ENCODE measurements around the gene TMA7. TPM values are rescaled to one million over a fixed set of nuclear protein-coding genes. Genes with fewer than 3 reads are reported as not detected.

Gene TMA7
- total and polyA plus RNA-seq, 2 of the 13 experiments (the other 11 are each of a cell fraction or from before 2014, with no cell fraction given) = 100 to 486 TPM

GRCh38 chr3:48435774-48436476 is 4.1 kb upstream of the TMA7 start (continued):
- TF ChIP-seq ZNF556 (CRISPR knock-in tag; IDR thresholded peaks at IDR 0.05; ENCODE audit: borderline replicate concordance) (no peak; the same call in 1 of the 2 replicates), ZNF121 (CRISPR knock-in tag; IDR thresholded peaks at IDR 0.05) (peak; percentile 64; the same call in 1 of the 2 replicates), FOSL2 (CRISPR knock-in tag; IDR thresholded peaks at IDR 0.05) (no peak), ZFP36 (IDR thresholded peaks at IDR 0.05; ENCODE audit: borderline replicate concordance, low read depth, low read length, partially characterized antibody) (peak; percentile 40), POLR2G (IDR thresholded peaks at IDR 0.05; ENCODE audit: low read depth, low read length) (no peak), PBX2 (CRISPR knock-in tag; IDR thresholded peaks at IDR 0.05) (no peak), TFDP1 (CRISPR knock-in tag; IDR thresholded peaks at IDR 0.05; ENCODE audit: borderline replicate concordance) (no peak), RARG (CRISPR knock-in tag; IDR thresholded peaks at IDR 0.05; ENCODE audit: low read depth) (no peak), NR1H2 (CRISPR knock-in tag; IDR thresholded peaks at IDR 0.05; ENCODE audit: borderline replicate concordance, low read depth) (no peak), KAT2B (IDR thresholded peaks at IDR 0.05; ENCODE audit: borderline replicate concordance, low read depth, low read length) (no peak), ONECUT2 (CRISPR knock-in tag; IDR thresholded peaks at IDR 0.05) (no peak), MBNL3 (CRISPR knock-in tag; conservative IDR thresholded peaks at IDR 0.05) (no peak), ZFX (CRISPR knock-in tag; IDR thresholded peaks at IDR 0.05; ENCODE audit: low read depth) (peak; percentile 50; the same call in 1 of the 2 replicates), MAFG (CRISPR knock-in tag; IDR thresholded peaks at IDR 0.05) (no peak), ZNF512B (CRISPR knock-in tag; IDR thresholded peaks at IDR 0.05; ENCODE audit: borderline replicate concordance) (no peak), ZNF260 (CRISPR knock-in tag; IDR thresholded peaks at IDR 0.05; ENCODE audit: borderline replicate concordance, low read depth) (no peak), SOX13 (IDR thresholded peaks at IDR 0.05) (no peak), SOX13 (CRISPR knock-in tag; conservative IDR thresholded peaks at IDR 0.05 in 1 of 2, IDR thresholded peaks at IDR 0.05 in 1 of 2) (no peak), FOXK2 (IDR thresholded peaks at IDR 0.05) (no peak), U2AF2 (IDR thresholded peaks at IDR 0.05; ENCODE audit: low read depth, low read length) (no peak), ZNF781 (CRISPR knock-in tag; IDR thresholded peaks at IDR 0.05; ENCODE audit: borderline replicate concordance, not compliant biosample characterization) (no peak), ZBTB43 (CRISPR knock-in tag; conservative IDR thresholded peaks at IDR 0.05) (no peak), THYN1 (CRISPR knock-in tag; IDR thresholded peaks at IDR 0.05; ENCODE audit: borderline replicate concordance, low read depth) (no peak), ZNF670 (CRISPR knock-in tag; IDR thresholded peaks at IDR 0.05; ENCODE audit: borderline replicate concordance) (no peak)
